RWPE1 (cell line): Measurements from ENCODE around the gene ETV2.
"Not testable (repeated sequence)": the region's sequence is repeated elsewhere in the genome, so short reads cannot be mapped to it uniquely, and the experiment has no call there.

ENCODE experiments used
- CTCF ChIA-PET: fragments of 350-600 bp; sonication (Branson Sonifier 250); formaldehyde crosslinking; extraction: SDS; loops from one replicate; lab custom pipeline; 2021; lab: Yijun Ruan, JAX
- POLR2A ChIA-PET: fragments of 400-600 bp; formaldehyde crosslinking; extraction: SDS; loops from one replicate; lab custom pipeline; 2020; ENCODE audit warnings: antibody characterized with exemption; ENCODE audit not compliant: low non-redundant PET; lab: Yijun Ruan, JAX
- DNase-seq: peaks from one replicate; pipeline ENCODE4 v3.0.0; 2012; ENCODE audit warnings: low spot score
- H3K27ac ChIP-seq: fragments of 450-650 bp; 2 replicates; pipeline ENCODE4 v1.5.1; 2017
- TF ChIP-seq, protein P1 (sequence below): fragments of 450-650 bp; conservative IDR thresholded peaks from 2 replicates; pipeline ENCODE4 v1.5.1; 2017; ENCODE audit warnings: low read depth, mild to moderate bottlenecking

The ETV2 gene

DNA sequence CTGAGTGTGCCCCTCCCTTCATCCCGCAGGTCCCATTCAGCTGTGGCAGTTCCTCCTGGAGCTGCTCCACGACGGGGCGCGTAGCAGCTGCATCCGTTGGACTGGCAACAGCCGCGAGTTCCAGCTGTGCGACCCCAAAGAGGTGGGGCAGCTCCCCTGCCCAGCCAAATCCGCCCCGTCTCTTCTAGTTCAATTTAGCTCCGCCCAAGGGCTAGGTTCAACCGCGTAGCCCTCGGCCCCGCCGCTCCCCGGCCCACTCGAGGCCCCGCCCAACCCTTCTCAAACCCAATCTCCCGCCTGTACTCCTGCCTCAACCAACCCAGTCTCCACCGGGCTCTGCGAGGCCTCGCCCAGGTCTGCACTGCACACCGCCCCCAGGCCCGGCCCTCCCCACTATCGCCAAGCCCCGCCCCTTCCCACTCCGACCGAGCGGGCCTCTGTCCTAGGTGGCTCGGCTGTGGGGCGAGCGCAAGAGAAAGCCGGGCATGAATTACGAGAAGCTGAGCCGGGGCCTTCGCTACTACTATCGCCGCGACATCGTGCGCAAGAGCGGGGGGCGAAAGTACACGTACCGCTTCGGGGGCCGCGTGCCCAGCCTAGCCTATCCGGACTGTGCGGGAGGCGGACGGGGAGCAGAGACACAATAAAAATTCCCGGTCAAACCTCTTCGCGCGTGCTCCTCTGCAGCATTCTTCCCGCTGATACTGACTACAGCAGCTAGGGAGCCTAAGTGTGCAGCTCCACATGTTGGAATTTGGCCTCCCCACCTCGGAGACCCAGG is 2.9 kb downstream of the ETV2 start:
- ChIA-PET POLR2A (no interaction called here), CTCF (interaction anchor here (0.6 to 1.1 kb wide), 2 partner anchors 89 to 134 kb away, joined by 4 to 5 read pairs; no protein-coding TSS in a partner anchor)
- TF ChIP-seq, protein P1, sequence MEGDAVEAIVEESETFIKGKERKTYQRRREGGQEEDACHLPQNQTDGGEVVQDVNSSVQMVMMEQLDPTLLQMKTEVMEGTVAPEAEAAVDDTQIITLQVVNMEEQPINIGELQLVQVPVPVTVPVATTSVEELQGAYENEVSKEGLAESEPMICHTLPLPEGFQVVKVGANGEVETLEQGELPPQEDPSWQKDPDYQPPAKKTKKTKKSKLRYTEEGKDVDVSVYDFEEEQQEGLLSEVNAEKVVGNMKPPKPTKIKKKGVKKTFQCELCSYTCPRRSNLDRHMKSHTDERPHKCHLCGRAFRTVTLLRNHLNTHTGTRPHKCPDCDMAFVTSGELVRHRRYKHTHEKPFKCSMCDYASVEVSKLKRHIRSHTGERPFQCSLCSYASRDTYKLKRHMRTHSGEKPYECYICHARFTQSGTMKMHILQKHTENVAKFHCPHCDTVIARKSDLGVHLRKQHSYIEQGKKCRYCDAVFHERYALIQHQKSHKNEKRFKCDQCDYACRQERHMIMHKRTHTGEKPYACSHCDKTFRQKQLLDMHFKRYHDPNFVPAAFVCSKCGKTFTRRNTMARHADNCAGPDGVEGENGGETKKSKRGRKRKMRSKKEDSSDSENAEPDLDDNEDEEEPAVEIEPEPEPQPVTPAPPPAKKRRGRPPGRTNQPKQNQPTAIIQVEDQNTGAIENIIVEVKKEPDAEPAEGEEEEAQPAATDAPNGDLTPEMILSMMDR, result no peak

GRCh38 chr19:35644987-35645679 is 3.6 kb downstream of the ETV2 start:
- ChIA-PET POLR2A (no interaction called here), CTCF (interaction anchor here (0.6 kb wide), 1 partner anchor 90 kb away, joined by 4 read pairs; no protein-coding TSS in a partner anchor)
- H3K27ac ChIP-seq, result peak overlapping the region; percentile 95
- TF ChIP-seq, protein P1, result no peak
- peak; percentile 54 for DNase-seq

More for the DNA sequence above, 2.9 kb downstream of the ETV2 start:
- DNase-seq, result peak; percentile 97
- H3K27ac ChIP-seq, result peak overlapping the region; percentile 95

DNA sequence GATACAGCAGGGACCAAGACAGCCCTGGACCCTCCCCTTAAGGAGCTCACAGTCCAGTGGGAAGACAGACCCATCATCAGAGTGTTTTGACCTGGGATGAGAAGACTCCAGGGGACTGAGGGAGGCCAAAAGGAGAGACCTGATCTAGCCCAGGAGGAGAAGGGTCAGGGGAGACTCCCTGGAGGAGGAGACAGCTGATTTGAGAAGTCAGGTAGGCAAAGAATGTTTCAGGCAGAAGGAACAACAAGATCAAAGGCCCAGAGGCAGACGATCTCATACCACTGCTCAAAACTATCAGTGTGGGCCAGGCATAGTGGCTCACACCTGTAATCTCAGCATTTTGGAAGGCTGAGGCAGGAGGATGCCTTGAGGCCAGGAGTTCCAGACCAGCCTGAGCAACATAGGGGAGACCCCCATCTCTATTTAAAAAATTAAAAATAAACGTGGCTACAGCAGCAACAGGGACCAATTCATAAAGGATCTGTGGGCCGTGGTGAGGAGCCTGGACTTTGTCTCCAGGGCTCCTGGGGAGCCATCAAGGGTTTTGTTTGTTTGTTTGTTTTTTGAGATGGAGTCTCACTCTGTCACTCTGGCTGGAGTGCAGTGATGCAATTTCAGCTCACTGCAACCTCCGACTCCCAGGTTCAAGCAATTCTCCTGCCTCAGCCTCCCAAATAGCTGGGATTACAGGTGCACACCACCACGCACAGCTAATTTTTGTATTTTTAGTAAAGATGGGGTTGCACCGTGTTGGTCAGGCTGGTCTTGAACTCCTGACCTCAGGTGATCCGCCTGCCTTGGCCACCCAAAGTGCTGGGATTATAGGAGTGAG is 4.4 kb downstream of the ETV2 start:
- TF ChIP-seq, protein P1, result no peak
- no peak for DNase-seq
- ChIA-PET POLR2A (no interaction called here), CTCF (no interaction called here)
- H3K27ac ChIP-seq, result peak overlapping the region; percentile 95

- H3K27ac ChIP-seq, result peak within 1 kb of the TSS; percentile 80
- CTCF ChIA-PET, result interaction anchor here (0.5 kb wide), 1 partner anchor 1716 kb away, joined by 4 read pairs; no protein-coding TSS in a partner anchor
- POLR2A ChIA-PET, result interaction anchor here (0.5 to 0.7 kb wide), 2 partner anchors 11 to 44 kb away, joined by 3 to 8 read pairs; no protein-coding TSS in a partner anchor
- DNase-seq, result peak; percentile 98
- TF ChIP-seq, protein P1, result no peak
Measured at GRCh38 chr19:35648017-35648961, 6.7 kb downstream of the ETV2 start, which contains the start of gene COX6B1. COX6B1 (plus strand) TSS chr19:35648323; CDS start chr19:35651244, 2,921 bp downstream.

GRCh38 chr19:35650581-35650980 is 9.0 kb downstream of the ETV2 start:
- TF ChIP-seq, protein P1, result no peak
- H3K27ac ChIP-seq, result peak overlapping the region; percentile 18; the same call in 1 of the 2 replicates
- ChIA-PET CTCF (no interaction called here), POLR2A (no interaction called here)
- DNase-seq, result no peak

DNA sequence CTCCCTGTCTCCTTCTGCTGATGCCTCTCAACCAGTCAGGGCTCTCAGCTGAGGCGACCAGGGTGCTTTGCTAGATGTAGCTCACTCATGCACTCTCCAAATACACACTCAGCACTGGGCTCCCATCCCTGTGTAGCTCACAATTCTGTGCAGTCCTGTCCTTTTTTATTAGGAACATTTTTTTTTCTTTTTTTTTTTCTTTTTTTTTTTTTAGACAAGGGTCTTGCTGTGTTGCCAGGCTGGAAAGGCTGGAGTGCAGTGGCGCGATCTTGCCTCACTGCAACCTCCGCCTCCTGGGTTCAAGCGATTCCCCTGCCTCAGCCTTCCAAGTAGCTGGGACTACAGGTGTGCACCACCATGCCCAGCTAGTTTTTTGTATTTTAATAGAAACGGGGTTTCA is 13.3 kb downstream of the ETV2 start:
- CTCF ChIA-PET, H3K27ac ChIP-seq, DNase-seq: not testable (repeated sequence)
- POLR2A ChIA-PET, result interaction anchor here (0.6 kb wide), 1 partner anchor 42 kb away, joined by 5 read pairs; no protein-coding TSS in a partner anchor
